DMS153 (cell line): ENCODE measurements around the gene KDM8.

ENCODE experiments used
- DNase-seq: peaks from one replicate; lab custom pipeline; 2025; lab: John Stamatoyannopoulos, UW

KDM8 gene

DNA sequence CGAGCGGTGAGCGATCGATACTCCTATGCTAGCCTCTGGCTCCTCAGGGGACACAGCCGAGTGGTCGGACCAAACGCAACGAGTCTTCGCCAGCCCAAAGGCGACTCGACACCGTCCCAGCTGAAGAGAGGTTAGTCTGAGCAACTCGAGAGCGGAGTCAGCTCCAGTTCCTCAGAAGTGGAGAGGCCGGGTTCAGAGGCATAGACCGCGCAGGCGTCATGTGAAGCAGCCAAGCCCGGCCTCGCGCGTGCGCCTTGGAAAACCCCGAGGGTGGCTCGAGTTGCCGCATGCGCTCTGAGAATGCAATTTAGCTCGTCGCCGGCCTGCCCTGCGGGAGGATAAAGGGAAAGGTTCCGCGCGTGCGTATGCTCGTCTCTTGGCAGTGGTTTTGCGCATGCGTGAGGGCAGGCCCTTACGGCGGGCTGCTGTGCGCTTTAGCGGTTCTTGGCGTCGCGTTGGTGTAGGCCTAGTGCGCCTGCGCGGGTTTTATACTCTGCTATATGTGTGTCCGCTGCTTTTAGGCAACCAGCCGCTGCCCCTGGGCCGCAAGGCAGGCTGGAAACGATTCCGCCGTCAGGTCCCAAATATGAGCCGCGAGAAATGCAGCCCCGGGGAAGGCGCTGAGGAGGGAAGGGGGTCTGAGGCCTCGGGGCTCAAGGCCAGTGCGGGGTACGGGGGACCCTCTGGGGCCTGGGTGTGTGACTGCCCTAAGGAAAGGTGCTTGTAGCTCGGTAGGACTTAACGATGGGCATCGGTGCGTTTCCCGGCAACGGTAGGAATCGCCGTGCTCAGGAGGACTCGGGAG, at the start of gene KDM8:
TSS of gene KDM8 (plus strand) at position 20 of the 805 bp plus-strand sequence. CDS start 6,598 bp downstream, outside the sequence.
- peak; percentile 99 for DNase-seq

DNA sequence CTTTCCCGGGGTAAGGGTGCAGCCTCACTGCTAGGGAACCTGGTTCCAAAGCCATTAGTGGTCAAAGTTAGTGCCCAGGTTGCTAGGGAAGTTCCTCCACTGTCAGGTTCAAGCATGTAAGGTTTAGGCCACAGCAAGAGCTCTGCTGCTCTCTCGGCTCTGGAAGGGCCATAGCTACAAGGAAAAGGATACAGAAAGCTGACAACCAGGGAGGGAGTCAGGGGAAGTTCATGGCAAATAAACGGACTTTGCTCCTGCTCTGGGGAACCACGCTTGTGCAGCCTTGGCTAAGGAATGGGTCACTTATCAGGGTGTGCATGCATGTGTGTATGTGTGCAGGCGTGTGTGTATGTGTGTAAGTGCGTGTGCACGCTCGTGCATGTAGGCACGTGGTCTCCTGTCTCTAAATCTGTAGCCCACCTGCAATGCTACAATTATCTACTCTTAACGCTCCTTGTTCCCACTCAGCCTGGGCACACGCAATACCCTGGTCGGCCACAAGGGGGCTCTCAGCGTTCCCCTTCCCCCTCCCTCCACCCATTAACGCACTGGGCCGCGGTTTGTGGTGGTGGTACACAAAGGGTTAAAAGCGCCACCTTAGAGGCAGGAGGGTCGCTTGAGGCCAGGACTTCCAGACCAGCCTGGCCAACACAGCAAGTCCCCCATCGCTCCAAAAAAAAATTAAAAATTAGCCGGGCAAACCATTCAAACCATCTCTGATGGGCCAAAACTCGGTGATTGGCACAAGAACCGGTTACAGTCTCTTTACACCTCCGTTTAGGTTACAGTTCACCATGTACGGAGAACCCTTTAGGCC, 48.4 kb upstream of the KDM8 start:
- DNase-seq, result no peak

DNA sequence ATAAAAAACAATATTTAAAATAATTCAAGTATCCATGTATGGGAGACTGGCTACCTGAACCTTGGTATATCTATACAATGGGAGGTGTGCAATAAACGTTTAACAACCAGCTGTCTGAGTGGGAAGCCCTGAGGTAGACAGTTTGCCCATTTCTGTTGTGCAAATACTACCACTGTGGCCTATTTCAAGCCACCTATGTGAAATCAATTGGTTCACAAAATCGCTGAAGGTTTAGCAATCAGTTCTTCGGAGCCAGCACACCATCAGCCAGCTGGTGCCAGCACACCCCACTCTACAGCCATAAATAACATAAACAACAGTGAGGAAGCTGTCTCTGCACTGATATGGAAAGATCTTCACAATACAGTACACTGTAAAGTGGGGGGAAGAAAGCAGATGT, 46.7 kb upstream of the KDM8 start:
- DNase-seq, result no peak

DNA sequence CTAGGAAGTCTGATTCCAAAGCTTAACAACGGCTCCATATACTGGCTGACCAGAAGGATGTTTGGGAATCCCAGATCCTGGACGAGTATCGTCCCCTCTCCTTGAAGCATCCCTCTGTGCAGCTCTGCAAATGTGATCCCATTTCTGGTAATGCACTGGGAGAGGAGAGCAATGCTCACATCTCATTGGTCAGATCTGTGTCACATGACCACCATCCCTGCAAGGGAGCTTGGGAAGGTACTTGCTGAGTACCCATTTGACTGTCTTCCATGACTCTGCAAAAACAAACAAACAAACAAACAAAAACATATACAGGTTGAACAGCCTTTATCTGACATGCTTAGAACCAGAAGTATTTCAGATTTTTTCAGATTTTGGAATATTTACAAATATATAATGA, 41.9 kb upstream of the KDM8 start:
- no peak for DNase-seq

DNA sequence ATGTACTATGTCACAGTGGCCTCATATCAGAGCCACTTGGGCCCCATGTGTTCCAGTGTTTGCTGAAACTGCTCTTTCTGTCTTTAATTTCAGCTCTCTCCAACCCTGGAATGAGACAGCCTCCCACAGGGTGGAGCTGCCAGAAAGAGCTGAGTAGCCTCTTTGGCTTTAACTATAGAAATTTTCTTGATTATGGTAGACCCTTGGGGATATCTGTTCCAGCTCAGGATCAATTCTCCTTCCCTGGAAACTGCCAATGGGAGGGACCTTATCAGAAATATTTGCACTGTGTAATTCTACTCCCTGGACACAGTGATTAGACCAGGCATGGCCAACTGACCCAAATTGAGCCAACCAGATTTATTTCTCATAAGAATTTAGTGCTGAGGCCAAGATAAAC, 39.0 kb upstream of the KDM8 start:
- no peak for DNase-seq

DNA sequence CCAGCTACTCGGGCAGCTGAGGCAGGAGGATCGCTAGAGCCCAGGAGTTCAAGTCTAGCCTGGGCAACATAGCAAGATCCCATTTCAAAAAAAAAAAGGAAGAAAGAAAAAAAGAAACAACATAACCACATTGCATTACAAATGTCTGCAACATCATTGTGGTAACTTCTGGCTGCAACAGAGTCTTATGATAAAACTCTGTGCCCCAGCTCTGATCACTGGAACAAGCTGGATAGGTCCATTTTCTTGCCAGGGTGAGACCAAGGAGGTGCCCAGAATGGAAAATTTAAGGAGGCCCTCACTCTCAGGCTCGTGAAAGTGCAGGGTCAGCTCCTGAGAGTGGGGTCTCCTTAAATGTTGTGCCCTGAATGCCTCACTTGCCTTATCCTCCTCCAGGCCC, 37.8 kb upstream of the KDM8 start:
- DNase-seq, result no peak

DNA sequence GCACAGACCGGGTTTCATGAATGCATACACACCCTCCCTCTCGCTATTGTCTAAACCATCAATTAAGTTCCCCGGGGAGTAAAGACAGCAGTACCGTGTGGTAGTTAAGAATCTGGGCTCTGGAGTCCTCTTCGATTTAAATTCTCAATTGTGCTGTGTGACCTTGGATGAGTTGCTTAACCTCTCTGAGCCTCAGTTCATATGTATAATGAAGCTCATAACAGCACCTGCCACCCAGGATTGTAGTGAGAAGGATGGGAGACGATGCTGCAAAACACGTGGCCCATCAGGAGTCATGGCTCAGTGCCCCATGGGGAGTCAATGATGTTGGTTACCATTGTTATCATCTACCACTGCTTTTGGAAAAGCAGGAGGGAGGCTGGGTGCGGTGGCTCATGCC, 34.5 kb upstream of the KDM8 start:
- no peak for DNase-seq

DNA sequence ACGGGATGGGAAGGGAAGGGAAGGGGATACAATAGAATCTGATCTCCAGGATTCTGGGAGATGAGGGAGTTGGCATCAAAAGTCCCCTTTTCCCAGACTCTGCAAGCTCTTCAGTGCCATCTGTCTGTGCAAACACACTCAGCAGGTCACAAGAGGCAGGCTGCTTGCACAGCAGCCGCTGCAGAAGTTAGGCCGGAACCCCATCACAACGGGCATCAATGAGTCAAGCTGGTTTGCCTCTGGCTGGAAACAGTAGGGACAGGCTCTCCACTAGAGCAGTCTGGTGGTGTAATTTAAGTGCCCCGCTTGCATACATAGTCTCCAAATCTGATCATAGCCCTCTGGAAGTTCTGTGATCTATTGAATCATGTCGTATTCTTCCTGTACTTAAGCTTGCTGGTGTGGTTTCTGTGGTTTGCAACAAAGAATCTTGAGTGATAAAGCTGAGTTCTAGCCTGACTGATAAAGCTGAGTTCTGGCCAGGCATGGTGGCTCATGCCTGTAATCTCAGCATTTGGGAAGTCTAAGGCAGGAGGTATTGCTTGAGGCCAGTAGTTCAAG, 33.7 kb upstream of the KDM8 start:
- DNase-seq, result peak; percentile 67

DNA sequence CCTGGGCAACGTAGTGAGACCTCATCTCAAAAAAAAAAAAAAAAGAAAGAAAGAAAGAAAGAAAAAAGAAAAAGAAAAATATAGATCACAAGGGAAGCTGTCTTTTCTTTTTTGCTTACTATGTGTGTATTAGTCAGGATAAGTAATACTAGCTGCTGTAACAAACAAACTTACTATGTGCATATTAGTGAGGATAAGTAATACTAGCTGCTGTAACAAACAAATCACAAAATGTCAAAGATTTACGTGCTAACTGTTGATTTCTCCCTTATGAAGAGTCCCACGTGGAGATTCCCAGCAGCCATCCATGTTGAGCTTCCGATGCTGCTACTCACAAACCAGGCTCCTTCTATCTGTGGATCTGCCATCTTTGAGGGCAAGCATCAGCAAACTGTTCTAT, 31.7 kb upstream of the KDM8 start:
- no peak for DNase-seq

DNA sequence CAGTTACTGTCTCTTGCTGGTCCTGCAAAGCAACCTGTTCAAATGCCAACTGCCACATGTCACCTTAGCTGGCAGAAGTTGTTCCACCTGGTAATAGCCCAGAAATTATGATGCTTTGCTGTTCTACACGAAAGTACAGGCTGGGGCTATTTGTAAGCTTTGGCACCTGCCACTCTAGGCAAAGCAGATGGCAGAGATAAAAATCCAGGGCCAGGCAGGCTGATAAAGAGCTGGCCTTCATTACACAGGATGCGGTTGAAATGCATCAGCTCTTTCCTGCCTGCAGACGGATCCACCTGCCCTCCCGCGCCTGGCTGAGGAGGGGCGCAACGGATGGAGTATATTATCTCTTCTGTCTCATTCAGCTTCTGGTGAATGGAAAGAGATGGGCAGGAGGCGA, 29.3 kb upstream of the KDM8 start:
- peak; percentile 87 for DNase-seq

DNA sequence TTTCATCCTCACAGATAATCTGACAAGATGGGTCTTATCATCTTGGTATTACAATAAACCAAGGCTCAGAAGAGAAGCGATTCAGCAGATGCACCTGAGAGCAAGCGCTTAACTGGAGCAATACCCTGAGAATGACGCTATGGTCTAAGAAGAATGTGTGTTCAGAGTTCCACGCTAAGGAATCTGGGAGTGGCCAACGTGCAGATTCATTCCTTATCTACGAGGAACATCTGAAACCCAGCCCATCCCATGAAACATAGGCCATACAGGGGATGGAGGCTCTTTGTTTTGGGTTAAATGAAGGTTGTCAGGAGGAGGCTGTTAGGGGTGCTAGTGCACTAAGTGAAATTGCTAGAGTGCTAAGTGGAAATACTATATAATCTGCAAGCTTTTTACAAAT, 28.5 kb upstream of the KDM8 start:
- DNase-seq, result no peak

DNA sequence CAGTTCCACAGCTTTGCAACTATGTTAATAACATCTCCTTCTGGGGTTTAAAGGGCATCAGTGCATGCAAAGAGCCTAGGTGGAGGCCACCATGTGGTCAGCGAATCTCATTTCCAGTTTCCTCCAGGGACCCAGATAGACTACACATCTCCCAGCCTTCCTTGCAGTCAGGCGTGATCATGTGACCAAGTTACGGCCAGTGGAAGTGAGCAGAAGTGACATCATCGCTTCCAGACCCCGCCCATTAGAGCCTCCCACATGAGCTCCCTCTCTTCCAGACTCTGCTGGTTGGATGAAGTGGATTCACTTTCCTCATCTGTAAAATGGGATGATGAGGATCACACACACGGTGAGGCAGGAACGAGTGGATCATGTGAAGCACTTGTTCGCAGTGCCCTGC, 27.4 kb upstream of the KDM8 start:
- DNase-seq, result no peak

DNA sequence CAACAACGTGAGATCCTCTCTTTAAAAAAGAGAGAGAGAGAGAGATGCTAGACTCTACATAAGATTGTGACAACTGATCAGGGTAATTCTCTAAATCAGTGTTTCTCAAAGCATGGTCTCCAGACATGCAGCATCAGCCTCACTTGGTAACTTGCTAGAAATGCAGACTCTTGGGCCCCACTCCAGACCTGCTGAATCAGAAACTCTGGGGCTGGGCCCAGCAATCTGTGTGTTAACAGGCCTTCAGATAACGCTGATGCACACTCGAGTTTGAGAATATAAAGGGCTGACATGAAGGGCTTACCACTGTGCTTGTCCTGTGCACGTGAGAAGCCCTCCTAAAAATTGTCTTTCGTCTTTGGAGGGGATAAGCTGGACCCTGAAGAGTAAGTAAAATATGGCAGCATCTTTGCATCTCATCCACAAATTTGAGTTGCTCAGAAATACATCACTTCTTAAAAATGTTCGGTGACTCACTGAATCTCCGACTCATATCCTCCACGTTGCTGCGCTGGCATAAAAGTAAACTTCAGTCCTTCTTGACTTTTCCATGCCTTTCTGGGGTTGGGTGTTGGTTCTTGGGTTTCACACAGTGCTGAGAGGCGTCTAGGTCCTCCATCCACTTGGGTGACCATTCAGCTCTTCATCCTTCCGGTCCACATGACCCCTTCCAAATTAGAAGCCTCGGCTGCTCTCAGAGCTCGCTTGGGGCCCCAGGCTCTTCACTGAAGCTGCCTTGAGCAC, 26.1 kb upstream of the KDM8 start:
- DNase-seq, result no peak

DNA sequence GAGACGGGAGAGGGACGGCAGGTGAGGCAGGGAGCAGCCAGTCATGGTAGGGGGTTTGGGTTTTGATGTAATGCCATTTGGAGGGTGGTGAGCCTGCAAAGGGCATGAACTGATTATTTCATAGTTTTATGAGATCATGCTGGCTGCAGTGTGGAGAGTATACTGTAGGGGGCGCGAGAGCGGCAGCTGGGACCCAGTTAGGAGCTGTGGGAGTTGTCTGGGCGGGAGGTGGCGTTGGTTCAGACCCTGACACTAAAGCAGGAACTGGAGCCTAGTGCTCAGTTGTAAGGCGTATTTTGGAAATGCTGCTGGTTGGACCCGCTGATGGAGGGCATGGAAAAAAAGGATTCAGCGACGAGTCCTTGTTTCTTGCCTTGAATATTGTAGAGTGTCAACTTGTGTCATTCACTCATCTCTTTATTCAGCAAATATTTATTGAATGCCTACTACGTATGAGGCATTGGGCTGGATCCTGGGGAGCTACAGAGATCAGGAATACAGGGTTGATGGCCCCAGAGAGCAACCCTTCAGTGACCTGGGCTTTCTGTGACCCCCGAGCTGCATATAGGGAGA, 23.7 kb upstream of the KDM8 start:
- no peak for DNase-seq

DNA sequence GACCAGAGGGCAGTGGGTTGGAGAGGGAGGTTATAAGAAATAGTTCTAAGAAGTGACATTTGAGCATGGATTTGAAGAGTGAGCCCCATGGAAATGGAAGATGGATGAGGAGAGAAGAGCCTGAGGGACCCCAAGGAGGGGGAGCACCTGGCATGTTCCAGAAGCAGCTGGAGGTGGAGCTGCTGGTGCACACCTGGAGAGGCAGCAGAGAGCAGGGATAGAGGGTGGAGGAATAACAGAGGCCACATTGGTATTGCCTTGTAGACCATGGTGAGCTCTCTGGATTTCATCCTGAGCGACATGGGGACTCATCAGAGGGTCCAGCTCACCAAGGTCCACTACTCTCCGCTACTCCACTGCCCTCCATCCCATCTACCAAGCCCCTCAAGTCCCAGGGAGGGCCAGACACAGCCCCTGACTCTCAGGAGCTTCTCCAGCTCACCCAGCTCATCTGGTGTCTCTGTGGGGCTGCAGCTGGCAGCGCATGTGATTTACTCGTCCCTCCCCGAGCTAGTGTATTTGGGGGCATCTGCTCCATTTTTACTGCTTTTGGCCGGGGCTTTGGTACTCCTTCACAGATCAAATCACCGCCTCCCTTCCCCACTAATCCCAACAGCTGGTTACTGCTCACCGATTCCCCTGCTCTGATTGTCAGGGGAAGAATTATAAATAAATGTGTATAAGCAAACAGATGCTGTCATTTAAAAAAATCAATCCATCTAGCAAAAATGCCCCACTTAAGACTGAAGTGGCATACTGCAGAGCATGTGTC, 22.1 kb upstream of the KDM8 start:
- DNase-seq, result no peak

DNA sequence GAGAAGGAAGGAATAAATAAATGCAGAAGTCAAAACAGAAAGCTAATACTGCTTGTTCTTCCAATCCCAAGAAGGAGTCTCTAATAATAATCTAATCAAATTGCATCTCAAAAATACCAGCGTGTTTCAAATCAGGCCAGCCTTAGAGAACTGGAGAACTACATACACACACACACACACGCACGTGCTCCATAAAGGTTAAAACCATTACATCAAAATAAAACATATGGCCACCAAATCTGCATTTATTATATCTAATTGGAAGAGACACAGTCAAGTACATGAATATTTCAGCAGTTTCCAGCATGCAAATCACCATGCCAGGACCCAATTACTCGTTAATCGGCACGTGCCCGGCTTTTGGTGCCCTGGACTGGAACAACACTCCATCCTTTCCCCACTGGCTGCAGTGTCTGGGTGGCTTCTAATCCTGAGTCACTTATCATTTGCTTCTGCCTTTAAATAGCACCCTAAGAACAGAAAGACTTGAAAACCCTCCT, 20.4 kb upstream of the KDM8 start:
- DNase-seq, result no peak

DNA sequence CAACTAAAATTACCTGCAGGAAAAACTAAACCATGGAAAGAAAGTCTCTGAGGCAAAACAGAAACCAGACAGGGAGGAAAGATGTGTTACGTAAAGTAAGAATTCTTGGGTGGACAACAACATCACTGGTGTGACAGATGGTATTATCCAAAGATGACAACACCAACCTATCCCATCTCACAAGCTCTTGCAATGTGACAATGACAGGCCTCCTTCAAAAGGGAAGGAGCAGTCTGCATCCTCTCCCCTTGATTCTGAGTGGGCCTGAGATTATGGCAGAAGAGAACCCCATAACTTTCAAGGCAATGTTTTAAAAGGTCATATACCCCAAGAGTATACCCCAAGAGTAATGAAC, 17.6 kb upstream of the KDM8 start:
- DNase-seq, result no peak

DNA sequence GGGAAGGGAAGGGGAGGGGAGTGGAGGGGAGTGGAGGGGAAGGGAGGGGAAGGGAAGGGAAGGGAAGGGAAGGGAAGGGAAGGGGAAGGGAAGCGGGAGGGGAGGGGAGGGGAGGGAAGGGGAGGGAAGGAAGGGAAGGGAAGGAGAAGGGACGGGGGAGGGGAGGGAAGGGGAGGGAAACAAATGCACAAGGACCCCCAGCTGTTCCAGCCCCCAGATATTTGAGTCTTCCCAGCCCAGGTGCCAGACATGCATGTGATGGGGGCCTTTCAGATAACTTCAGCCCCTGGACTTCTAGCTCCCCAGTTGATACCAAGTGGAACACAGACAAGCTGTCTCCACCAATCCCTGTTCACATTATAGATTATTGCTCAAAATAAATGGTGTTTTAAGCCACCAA, 14.7 kb upstream of the KDM8 start:
- DNase-seq, result no peak

DNA sequence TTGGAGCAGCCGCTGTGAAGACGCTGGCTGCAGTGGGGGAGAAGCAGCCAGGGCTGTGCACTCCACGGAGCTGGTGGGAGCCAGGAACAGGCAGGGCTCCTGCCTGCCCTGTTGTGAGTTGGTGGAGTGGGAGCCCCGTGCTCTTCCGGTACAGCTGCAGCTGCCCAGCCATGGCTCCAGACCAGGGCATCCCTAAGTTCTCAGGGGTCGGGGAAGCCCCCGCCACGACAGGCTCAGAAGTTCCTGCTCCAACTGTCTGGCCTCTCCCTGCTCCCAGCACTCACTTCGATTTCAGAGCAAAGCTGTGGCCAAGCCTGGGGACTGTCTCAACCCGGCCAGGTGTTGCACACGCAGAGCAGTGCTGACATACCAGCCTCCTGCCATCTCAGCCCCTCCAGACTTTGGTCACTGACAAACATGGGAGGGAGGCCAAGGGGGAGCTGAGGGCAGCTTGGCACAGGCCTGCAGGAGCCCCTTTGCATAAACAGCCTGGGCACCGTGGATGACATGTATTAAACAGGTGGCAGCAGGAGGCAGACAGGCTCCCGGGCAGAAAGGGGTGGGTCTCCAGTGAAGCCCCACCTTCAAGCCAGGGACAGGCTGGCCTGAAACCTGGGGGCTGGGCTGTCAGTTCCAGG, 13.9 kb upstream of the KDM8 start:
- DNase-seq, result no peak

DNA sequence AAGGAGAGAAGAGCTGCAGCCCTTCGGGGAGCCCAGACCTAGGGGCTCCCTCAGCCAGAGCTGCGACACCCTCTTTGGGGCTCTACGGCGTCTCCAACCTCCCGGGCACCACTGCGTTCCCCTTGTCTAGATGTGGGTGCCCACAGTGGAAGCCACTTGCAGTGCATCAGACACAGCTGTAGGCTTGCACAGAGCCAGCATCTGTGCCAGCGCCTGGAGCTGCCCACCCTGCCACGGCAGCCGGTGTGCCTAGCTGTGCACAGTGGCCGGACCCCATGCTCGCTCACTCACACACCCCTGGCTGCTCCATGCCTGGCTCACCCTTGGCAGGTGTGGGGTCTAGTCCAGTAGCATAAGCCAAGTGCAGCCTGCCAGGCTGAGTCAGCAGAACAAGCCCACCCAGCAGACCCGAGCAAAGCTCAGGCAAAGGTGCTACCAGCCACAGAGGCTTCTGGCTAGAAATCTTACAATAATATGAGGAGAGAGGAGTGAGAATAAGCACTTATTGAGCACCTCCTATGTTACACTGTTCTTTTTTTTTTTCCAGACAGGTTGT, 12.9 kb upstream of the KDM8 start:
- no peak for DNase-seq
